Activated CD8-positive, alpha-beta memory T cell treated with anti-CD3 and anti-CD28 coated beads, Interleukin-2, amount 50 U/mL, for 24 hours (primary cell): Measurements from ENCODE around the gene SLC48A1.

ENCODE experiments used
- DNase-seq: peaks from one replicate; pipeline ENCODE4 v3.0.0-alpha.2; 2020; ENCODE audit errors: extremely low read depth

SLC48A1 gene

DNA sequence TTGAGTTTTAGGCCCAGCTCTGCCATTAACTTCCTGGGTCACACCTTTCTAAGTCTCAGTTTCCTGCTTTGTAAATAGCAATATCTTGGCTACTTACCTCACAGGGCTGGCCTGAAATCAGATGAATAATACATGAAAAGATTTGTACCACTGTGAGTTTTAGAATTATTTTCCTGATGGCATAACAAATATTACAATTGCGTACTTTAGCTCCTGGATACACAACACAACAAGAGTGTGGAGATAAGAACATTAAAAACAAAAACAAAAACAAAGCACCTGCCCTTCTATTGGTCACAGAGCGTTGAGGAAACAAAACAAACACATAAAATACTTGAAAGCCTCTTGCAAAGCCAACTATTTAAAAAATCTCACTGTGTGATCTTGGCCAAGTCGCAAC lies 51.6 kb downstream of the SLC48A1 start:
- no peak for DNase-seq

DNA sequence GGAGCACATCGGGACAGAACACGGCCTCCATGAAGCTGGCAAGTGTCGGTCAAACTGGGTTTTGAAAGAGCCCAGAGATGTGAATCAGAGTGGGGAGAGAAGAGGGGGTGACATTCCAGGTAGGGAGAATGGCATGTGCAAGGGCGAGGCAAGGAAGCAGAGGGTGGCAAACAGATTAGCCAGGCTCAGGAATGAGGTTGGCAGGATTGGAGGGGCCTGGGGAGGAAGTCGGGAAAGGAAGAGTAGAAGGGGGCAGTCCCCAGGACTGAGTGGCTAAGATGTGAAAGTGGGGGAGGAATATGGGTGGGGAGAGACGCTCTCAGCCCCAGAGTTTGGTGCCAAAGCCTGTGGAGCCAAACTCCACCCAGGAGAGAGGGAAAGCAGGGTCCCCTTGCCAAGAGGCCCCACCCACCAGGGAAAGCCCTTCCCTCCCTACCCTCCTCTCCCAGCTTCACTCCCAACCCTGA lies 52.2 kb downstream of the SLC48A1 start:
- no peak for DNase-seq

DNA sequence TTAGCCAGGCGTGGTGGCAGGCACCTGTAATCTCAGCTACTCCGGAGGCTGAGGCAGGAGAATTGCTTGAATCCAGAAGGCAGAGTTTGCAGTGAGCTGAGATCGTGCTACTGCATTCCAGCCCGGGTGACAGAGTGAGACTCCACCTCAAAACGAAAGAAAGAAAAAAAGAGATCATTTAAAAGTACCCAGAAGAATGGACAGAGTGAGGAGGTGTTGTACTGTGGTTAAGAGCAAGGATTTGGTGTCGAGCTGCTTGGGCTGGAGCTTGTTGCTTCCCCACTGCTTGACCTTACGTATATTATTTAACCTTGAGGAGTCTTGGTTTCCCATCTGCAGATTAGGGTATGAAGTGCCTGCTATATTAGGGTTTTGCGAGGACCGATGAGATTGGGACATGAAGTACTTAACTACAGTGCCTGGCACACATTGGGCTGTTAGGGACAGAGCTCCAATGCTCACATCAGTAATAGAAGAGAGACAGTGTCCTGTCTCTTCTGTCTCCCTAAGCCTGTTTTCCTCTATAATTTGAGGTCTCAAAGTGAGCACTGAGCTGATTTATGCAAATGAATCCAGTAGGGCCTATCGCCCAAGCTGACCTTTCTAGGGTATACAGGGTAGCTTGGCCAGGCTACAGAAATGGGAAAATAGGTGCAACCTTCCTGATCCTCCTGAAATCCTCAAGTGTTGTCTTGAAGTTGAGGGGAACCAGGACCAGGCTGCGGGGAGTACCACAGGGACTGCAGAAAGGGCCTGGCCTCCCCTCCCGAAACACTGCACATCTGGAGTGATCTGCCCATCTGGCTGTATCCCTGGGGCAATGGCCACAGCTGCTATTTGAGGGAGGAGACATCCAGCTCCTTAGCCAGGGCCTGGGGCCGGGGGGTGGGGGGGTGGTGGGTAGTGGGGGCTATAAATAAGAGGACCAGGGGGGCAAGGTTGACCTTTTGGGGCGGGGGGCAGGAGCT lies 55.3 kb downstream of the SLC48A1 start:
- DNase-seq: no peak

DNA sequence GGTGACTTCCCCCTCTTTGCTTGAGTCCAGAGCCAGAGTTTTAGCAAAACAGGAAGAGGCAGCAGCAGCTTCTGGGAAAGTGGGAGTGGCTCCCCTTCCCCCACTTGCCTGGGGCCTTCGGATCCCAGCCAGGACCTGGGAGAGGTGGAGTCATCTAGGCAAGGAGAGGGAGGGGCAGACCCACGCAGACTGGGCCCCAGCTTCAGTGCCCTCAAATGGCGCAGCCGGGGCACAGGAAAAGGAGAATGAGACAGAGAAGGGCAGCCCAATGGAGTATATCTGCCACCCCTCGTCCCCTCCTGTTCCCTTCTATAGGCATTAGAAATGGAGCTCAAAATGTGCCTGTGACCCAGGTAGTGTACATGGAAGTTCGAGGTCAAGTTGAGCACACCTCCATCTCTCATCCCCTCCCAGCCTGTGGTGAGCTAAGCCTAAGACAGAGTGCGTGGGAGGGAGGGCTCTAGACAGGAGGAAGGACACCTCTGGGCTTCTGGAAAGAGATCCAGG lies 56.0 kb downstream of the SLC48A1 start:
- no peak for DNase-seq

DNA sequence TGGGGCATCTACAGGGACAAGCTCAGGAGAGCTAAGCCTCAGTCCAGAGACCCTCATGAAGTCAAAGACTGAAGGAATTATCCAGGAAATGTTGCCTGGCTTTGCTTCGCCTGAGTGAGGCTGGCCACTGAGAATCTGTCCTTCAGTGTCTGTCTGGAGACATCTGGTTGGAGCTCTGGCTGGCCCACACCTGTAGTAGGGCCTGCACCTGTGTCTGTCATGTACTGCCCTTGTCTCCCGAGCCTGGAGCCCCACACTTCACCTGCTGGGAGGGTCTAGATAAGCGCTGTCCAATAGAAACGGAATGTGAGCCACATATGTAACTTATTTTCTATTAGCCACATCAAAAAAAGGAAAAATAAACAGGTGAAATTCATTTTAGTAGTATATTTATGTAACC lies 56.5 kb downstream of the SLC48A1 start:
- no peak for DNase-seq
